DND-41 (cell line): ENCODE measurements around the gene TEKT4.

ENCODE experiments used
- EZH2 ChIP-seq: IDR thresholded peaks from 3 replicates; pipeline ENCODE4 v1.6.1; 2012; ENCODE audit warnings: borderline replicate concordance, low read depth, mild to moderate bottlenecking, moderate library complexity, low read length, inconsistent platforms; ENCODE audit not compliant: severe bottlenecking
- TF ChIP-seq, protein P1 (sequence below): IDR thresholded peaks from 2 replicates; pipeline ENCODE4 v1.5.1; 2012; ENCODE audit warnings: borderline replicate concordance, low read length, moderate library complexity, mild to moderate bottlenecking; ENCODE audit not compliant: poor library complexity, severe bottlenecking; ENCODE audit errors: extremely low read depth

DNA sequence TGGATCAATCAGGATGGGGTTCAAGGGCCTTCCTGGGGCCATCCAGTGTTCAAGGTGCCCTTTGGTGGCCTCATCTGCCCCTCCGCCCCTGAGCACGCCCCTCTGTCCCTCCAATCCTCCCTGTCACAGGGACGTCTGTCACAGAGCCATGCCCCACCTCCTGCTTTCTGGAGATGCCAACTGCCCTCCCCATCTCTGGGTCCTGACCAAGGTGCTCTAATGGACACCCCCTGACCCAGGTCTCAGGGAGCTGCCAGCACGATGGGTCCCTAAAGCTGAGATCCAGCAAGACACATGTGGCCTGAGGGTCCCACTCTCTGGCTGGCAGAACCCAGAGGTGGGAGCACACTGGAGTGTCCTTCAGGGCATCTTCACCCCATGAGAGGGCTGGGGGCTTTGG, 2.1 kb upstream of the TEKT4 start:
- TF ChIP-seq, protein P1, sequence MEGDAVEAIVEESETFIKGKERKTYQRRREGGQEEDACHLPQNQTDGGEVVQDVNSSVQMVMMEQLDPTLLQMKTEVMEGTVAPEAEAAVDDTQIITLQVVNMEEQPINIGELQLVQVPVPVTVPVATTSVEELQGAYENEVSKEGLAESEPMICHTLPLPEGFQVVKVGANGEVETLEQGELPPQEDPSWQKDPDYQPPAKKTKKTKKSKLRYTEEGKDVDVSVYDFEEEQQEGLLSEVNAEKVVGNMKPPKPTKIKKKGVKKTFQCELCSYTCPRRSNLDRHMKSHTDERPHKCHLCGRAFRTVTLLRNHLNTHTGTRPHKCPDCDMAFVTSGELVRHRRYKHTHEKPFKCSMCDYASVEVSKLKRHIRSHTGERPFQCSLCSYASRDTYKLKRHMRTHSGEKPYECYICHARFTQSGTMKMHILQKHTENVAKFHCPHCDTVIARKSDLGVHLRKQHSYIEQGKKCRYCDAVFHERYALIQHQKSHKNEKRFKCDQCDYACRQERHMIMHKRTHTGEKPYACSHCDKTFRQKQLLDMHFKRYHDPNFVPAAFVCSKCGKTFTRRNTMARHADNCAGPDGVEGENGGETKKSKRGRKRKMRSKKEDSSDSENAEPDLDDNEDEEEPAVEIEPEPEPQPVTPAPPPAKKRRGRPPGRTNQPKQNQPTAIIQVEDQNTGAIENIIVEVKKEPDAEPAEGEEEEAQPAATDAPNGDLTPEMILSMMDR: no peak
- no peak for TF ChIP-seq EZH2
